HG03442 (cell line): ENCODE data around the gene UPK2.
A peak's percentile ranks its signal among the peaks of the same experiment; 100 is the strongest.

Experiments
- ATAC-seq: cut with Tn5 transposase; IDR thresholded peaks from one replicate; pipeline ENCODE4 v1.9.1; 2021; ENCODE audit warnings: mild to moderate bottlenecking, moderate library complexity; ENCODE audit not compliant: unreplicated experiment

Gene UPK2

GRCh38 chr11:118956094-118956846 lies at the start of gene UPK2:
TSS of gene UPK2 (plus strand) at chr11:118956298. CDS start at chr11:118956351, 53 bp downstream.
- peak; percentile 66 for ATAC-seq

DNA sequence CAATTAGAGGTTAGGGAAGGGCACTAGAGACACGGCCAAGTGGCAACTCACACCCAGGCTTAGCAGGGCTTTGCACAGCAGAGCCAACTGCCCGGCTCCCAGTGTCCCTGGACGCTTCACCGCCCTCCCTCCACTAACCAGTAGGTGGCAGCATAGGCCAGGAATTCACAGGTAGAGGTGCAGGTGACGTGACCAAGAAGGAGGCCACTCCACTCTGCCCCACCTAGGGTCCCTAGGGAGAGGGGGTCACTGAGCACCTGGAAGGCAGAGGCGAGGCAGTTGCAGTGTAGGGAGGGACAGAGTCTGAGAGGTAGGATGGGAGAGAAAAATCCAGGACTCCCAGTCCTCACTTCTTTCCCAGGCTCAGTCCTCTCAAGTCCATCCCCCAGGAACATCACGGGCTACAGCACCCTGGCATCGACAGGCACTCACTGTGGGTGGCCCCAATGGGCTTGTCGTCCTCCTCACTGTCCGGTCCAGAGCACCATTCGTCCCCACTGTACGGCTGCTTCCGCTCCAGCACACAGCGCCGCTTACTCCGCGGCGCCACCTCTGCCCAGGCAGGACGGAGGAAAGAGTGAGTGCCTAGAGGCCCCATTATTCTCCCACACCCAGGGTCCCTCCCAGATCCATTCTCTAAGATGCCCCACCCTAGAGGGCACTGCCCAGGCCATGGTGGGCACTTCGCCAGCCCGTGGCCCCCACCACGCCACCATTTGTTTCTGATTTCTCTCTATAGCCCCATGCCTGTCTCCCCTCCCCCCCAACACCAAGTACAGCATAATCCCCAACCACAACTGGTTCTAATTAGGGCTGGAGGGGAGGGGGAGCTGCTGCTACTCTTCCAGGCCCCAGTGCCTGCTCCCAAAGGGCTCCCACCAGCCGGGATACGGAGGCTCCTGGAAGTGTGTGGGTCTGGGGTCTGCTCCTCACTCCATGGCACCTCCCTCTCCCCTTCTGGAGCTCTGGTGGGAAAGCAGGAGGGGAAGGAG lies 48.8 kb upstream of the UPK2 start:
- peak; percentile 73 for ATAC-seq

GRCh38 chr11:118908264-118908663 lies 47.8 kb upstream of the UPK2 start:
- ATAC-seq, result no peak

GRCh38 chr11:118908901-118909618 lies 47.0 kb upstream of the UPK2 start:
- ATAC-seq, result no peak

- no peak for ATAC-seq
Measured at GRCh38 chr11:118909619-118910308, 46.3 kb upstream of the UPK2 start.

DNA sequence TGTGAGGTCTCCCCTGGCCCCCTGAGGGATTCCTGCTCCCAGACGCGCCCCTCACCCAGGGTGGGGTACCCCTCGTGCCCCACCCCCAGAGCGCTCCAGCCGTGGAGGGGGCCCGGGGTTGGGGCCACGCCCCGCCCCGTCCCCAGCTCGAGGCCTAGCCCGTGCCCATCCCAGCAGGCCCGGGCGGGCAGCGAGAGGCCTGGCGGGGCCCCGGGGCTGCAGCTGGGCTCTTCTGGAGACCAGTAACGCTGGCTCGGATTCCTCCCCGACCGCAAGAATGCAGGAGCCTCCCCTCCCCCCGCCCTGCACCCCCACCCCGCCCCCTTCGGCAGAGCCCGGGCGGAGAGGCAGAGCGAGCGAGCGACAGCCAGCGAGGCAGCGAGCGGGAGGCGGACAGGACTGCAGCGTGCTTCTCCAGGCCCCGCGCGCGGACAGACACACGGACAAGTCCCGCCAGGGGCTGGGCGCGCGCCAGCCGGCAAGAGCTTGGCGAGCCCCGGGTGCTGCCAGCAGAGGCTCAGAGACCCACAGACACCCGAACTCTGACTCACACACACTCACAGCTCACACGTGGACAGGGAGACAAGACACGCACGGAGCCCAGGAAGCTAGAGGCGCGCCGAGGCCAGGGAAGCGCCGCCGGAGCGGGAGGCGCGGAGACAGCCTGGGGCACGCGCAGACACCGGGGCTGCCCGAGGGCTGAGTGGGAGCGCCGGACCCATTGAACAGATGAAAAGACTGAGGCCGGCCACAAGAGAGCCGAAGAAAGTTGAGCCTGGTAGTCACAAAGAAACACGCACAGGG lies 45.6 kb upstream of the UPK2 start:
- no peak for ATAC-seq

GRCh38 chr11:118911113-118911879 lies 44.8 kb upstream of the UPK2 start:
- ATAC-seq, result no peak

DNA sequence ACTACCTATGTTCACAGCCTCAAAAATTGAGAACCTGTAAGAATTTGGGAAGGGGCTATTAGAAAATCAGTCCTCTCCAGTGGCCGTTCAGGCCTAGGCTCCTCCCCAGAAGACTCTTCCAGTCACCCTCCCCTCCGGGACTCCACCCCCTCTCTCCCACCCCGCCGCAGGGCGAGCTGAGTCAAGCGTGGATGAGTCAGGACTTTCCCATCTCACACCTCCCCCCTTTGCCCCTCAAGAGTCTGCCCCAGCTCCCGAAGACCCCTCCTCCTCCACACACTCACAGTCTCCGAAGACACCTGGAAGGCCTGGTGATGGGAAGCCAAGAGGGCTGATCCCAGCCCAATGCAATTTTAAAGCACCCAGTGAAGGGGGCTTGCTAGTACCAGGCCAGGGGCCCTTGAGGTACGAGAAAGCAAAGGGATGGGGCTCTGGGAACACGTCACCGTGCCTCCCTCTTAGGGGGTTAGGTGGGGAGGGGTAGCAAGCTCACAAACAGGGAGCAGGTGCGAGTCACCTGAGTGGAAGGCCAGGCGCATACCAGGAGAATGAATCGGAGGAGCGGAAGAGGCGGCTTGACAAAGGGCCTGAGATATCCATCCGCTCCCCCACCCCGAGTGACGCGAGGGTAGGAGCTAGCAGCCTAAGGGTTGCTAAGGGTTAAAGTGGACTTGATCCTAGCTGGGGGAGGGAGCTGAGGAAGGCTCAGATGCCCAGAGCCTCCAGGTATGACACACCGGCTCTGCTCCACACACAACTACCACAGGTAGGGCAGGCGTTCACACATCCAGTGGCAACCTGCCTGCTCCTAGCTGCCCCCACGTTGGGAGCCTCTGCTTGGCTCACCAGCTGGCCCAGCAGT lies 44.0 kb upstream of the UPK2 start:
- ATAC-seq, result no peak

- no peak for ATAC-seq
Measured at GRCh38 chr11:118912742-118913410, 43.2 kb upstream of the UPK2 start.

DNA sequence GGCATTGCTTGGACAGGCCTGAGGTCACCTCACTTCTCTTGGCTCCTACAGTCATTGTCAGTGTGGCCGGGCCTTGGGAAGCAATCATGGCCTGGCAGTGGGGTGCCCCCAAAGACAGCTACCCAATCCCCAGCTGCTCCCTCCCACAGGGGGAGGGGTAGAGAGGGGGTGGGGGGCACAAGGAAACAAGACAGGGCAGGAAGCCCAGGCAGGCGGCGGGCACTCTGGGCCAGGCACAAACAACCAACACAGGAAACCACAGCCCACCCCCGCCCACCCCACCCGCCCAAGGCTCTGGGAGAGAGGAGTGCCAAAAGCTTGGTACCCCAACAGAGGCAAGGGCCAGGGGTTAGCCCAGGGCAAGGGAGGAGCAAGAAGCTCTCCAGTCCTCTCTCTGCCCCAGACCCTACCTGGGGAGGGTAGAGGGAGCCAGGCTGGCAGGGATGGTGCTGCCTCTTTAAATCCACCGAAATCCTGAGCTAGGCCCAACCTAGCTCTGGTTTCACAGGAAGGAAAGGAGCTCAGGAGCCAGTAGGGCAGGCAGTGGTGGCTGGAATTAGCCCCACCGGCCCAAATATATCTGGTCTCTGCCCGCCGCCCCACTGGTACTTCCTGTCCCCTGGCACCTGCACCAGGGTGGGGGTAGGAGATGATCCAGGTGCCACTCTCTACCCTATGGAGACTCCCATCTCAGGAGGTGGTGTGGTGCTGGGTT lies 42.5 kb upstream of the UPK2 start:
- no peak for ATAC-seq

- no peak for ATAC-seq
Measured at GRCh38 chr11:118914178-118914918, 41.8 kb upstream of the UPK2 start.

- no peak for ATAC-seq
Measured at GRCh38 chr11:118914987-118915386, 41.1 kb upstream of the UPK2 start.

GRCh38 chr11:118915396-118915795 lies 40.7 kb upstream of the UPK2 start:
- no peak for ATAC-seq

DNA sequence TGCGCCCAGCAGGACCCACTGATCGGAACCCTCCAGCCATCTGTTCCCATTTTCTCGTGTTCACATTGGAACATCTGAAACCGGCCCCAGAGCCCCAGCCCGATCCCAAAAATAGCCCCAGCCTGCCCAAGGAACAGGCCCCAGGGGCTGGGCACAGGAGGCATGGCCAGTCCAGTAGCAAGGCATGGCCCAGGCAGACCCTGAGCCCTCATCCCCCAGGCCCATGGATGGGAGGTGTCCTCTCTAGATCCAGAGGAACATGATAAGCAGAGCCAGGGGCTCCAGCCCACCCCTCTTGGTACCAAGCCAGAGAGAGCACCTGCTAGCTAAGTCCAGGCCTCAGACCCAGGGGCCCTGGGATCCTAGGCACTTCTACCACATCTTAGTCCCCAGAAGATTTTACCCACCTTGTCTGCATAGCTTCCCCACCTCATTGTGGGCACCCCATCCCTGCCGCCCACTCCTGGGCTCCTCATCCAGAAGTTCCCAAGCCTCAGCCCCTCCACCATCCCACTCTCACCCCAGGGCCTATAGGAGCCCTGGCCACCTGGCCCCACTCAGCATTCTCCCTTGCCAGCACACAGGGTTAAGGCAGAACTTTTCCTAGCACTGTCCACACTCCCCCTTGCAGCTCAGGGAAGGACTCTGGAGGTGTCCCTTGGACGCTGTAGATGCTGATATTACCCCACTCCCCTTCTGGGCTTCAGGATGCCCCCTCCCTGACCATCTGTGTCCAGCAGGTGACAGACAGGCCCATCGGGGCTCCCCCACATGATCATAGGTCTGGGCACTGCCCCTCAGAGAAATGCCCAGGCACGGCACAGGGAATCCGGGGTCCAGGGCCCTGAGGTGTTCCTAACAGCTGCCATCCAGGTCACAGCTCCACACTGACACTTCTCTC lies 39.9 kb upstream of the UPK2 start:
- no peak for ATAC-seq

- no peak for ATAC-seq
Measured at GRCh38 chr11:118916842-118917388, 39.2 kb upstream of the UPK2 start.
